ENCODE measurements around the gene WDR70.

- no peak for TF ChIP-seq POLR2A (IDR thresholded peaks at IDR 0.05)
- no peak for TF ChIP-seq CTCF (IDR thresholded peaks at IDR 0.05)
These were observed 279.3 kb downstream of the WDR70 start for GRCh38 chr5:37658440-37658839.

Measured in Peyer's patch (tissue), 4 donors.